ENCODE data around the gene KIAA0930.

Gene KIAA0930

GRCh38 chr22:45159652-45160462 is 80.8 kb downstream of the KIAA0930 start:
- Histone ChIP-seq H3K27me3 (ENCODE audit: control insufficient read depth, insufficient read depth, low read length) (no peaks in the 10 kb centered on the region), H3K36me3 (ENCODE audit: control insufficient read depth, insufficient read depth, low read length) (no peaks in the 10 kb centered on the region), H3K9ac (no peak overlapping the region), H3K4me1 (peaks cover 3% of the 10 kb centered on the region), H2AFZ (no peak overlapping the region), H3K27ac (peak overlapping the region; percentile 47), H3K9me3 (ENCODE audit: control insufficient read depth, low read length) (no peaks in the 10 kb centered on the region), H3K79me2 (no peaks in the 10 kb centered on the region), H3K4me3 (ENCODE audit: low read depth, low read length) (no peak overlapping the region), H3K4me2 (ENCODE audit: low read length) (peak overlapping the region; percentile 50)
- no peak for TF ChIP-seq CTCF (IDR thresholded peaks at IDR 0.05)

GRCh38 chr22:45157907-45158306 is 82.8 kb downstream of the KIAA0930 start:
- H3K27ac ChIP-seq: no peak overlapping the region
- peaks cover 3% of the 10 kb centered on the region for H3K4me1 ChIP-seq
- peak overlapping the region; percentile 22 for H3K4me2 ChIP-seq (ENCODE audit: low read length)
- H3K27me3 ChIP-seq (ENCODE audit: control insufficient read depth, insufficient read depth, low read length): no peaks in the 10 kb centered on the region
- H3K79me2 ChIP-seq: no peaks in the 10 kb centered on the region
- no peak overlapping the region for H3K4me3 ChIP-seq (ENCODE audit: low read depth, low read length)
- no peaks in the 10 kb centered on the region for H3K9me3 ChIP-seq (ENCODE audit: control insufficient read depth, low read length)
- no peak overlapping the region for H2AFZ ChIP-seq
- no peaks in the 10 kb centered on the region for H3K36me3 ChIP-seq (ENCODE audit: control insufficient read depth, insufficient read depth, low read length)
- no peak for TF ChIP-seq CTCF (IDR thresholded peaks at IDR 0.05)
- H3K9ac ChIP-seq: no peak overlapping the region

GRCh38 chr22:45155050-45155840 is 85.4 kb downstream of the KIAA0930 start:
- Histone ChIP-seq H3K36me3 (ENCODE audit: control insufficient read depth, insufficient read depth, low read length) (no peaks in the 10 kb centered on the region), H3K27me3 (ENCODE audit: control insufficient read depth, insufficient read depth, low read length) (no peaks in the 10 kb centered on the region)
- no peak for TF ChIP-seq CTCF (IDR thresholded peaks at IDR 0.05)

GRCh38 chr22:45154383-45154782 is 86.3 kb downstream of the KIAA0930 start:
- H3K9ac ChIP-seq: no peak overlapping the region
- H3K4me1 ChIP-seq: no peaks in the 10 kb centered on the region
- no peak for TF ChIP-seq CTCF (IDR thresholded peaks at IDR 0.05)
- no peak overlapping the region for H3K27ac ChIP-seq
- no peaks in the 10 kb centered on the region for H3K36me3 ChIP-seq (ENCODE audit: control insufficient read depth, insufficient read depth, low read length)
- H3K79me2 ChIP-seq: no peaks in the 10 kb centered on the region
- H3K4me3 ChIP-seq (ENCODE audit: low read depth, low read length): no peak overlapping the region
- no peaks in the 10 kb centered on the region for H3K27me3 ChIP-seq (ENCODE audit: control insufficient read depth, insufficient read depth, low read length)
- no peak overlapping the region for H2AFZ ChIP-seq
- no peaks in the 10 kb centered on the region for H3K9me3 ChIP-seq (ENCODE audit: control insufficient read depth, low read length)
- H3K4me2 ChIP-seq (ENCODE audit: low read length): no peak overlapping the region

More at GRCh38 chr22:45155050-45155840, 85.4 kb downstream of the KIAA0930 start:
- Histone ChIP-seq H3K4me2 (ENCODE audit: low read length) (no peak overlapping the region), H3K79me2 (no peaks in the 10 kb centered on the region), H3K9ac (no peak overlapping the region), H3K27ac (no peak overlapping the region), H3K4me3 (ENCODE audit: low read depth, low read length) (no peak overlapping the region), H3K4me1 (peaks cover 3% of the 10 kb centered on the region), H2AFZ (no peak overlapping the region), H3K9me3 (ENCODE audit: control insufficient read depth, low read length) (no peaks in the 10 kb centered on the region)

Data from parathyroid adenoma (tissue), 2 donors.